Stimulated activated CD8-positive, alpha-beta memory T cell treated with anti-CD3 and anti-CD28 coated beads, Interleukin-4, amount 100 ng/mL, for 24 hours (primary cell): ENCODE results near the gene MRPL20.
"Not testable (repeated sequence)": the region's sequence is repeated elsewhere in the genome, so short reads cannot be mapped to it uniquely, and the experiment has no call there.

Source experiments
- DNase-seq: peaks from one replicate; pipeline ENCODE4 v3.0.0-alpha.2; 2020; ENCODE audit warnings: low read depth

The MRPL20 gene

GRCh38 chr1:1437033-1437903 is 30.2 kb upstream of the MRPL20 start:
- DNase-seq: no peak

GRCh38 chr1:1436630-1437032 is 29.5 kb upstream of the MRPL20 start:
- DNase-seq: no peak

GRCh38 chr1:1435911-1436629 is 29.0 kb upstream of the MRPL20 start:
- DNase-seq: no peak

GRCh38 chr1:1435106-1435903 is 28.2 kb upstream of the MRPL20 start, which contains the start of gene VWA1:
Gene VWA1, plus strand, starts transcription at chr1:1435690. Its CDS starts 59 bp downstream, at chr1:1435749.
- peak; percentile 50 for DNase-seq

GRCh38 chr1:1434824-1435105 is 27.7 kb upstream of the MRPL20 start:
- no peak for DNase-seq

- DNase-seq: no peak
Measured at GRCh38 chr1:1434131-1434823, 27.2 kb upstream of the MRPL20 start.

DNA sequence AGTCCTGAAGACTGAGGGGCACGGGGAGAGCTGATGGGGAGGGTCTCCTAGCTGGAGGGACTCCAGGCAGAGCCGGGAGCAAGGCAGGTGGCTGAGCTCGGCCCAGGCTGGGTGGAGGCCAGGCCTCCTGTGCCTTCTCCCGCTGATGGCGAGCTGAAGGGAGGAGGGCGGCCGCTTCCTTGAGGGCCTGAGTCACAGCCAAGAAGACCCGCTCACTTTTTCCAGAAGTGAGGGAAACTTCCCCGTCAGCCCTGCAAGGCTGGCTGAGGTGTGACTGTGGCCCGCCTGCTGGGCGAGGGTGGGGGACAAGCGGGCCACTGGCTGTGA is 26.7 kb upstream of the MRPL20 start:
- DNase-seq: peak; percentile 39

DNA sequence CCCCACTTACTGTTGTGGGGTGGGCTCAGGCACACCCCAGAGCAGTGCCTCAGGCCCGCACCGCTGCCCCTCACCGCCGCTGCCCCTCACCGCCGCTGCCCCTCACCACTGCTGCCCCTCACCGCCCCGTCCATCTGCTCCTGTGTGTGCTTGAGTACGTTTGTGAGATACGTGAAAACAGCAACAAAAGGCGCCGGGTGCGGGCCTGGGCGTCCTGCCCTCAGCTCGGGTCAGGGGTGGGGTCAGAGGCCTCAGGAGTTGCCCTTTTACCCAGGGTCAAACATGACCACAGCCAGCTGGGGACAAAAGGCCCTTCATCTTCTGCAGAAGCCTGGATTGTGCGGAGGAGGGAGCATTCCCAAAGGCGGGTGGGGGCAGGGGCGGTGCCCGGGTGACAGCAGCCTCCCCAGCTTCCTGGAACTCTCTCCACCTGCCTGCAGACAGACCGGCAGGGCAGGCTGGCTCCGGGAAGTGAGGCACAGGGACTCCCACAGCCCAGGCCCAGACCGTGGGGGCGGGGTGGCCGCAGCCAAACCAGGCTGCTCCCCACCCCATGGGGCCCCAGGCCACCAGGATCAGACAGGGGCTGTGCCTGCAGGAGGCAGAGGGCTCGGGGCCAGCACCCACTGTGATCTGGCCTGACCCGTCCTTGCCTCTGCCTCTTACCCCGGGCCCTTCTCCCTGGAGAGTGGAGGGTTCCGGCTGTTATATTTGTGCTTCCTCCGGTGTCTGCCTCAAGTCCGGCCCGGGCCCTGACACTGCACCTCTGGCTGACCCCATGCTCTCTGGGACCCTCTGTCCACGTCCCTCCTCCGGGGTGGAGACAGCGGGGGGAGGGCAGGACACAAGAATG is 26.1 kb upstream of the MRPL20 start:
- DNase-seq: no peak

GRCh38 chr1:1432274-1432950 is 25.3 kb upstream of the MRPL20 start:
- no peak for DNase-seq

DNA sequence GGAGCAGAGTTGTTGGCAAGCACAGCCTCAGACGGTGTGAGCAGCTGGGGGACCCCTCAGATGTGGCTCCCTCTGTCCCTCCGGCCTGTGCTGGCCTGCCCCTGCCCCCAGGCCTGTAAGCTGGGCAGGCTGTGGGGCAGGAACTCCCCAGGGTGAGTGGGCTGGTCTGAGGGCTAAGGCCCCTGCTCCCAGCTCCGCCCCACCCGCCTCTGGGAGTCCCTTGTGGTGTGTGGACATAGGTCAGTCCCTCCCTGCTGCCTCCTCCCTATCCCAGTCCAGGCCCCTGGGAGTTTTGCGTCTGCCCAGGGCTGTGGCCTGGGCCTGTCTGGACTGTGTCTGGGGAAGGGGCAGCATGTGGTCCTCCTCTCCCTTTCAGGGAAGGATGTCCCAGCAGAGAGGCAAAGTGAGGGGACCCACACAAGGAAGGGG is 24.8 kb upstream of the MRPL20 start:
- DNase-seq: no peak

DNA sequence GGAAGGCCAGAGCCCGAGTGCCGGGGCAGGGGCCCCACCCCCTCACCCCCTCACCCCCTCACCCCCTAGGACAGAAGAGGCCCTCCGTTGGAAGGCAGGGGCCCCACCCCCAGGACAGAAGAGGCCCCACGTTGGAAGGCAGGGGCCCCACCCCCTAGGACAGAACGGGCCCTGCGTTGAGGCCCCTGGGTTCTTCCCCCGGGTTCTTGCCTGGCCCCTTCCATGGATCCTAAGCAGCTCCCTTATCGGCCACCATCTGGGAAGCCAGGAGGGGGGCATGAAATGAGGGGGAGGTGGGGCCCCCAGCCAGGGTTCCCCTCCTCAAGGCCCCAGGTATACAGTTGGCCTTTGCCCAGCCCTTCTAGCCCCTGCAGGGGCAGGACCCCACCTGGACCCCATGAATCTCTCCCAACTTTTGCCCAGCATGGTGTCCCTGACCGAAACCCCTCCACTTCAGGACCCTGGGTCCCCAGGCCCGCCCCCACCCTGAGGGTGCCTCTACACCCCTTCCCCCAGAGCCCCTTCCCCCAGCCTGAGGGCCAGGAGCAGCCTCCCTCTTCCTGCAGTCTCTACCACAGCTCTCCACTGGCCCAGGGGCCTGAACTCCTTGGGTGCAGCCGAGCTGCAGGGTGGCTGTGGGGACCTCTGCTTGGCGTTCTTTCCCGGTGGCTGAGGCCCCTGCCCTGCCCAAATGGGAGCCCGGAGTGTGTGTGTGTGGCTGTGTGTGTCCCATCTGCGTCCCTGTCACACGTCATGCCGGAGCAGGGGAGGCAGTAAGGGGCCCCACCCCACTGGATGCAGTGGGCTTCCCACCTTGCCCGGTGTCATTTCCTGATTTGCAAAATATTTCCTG is 24.1 kb upstream of the MRPL20 start:
- no peak for DNase-seq

- no peak for DNase-seq
Measured at GRCh38 chr1:1430114-1430982, 23.3 kb upstream of the MRPL20 start.

- DNase-seq: no peak
Measured at GRCh38 chr1:1429671-1430073, 22.6 kb upstream of the MRPL20 start.

DNA sequence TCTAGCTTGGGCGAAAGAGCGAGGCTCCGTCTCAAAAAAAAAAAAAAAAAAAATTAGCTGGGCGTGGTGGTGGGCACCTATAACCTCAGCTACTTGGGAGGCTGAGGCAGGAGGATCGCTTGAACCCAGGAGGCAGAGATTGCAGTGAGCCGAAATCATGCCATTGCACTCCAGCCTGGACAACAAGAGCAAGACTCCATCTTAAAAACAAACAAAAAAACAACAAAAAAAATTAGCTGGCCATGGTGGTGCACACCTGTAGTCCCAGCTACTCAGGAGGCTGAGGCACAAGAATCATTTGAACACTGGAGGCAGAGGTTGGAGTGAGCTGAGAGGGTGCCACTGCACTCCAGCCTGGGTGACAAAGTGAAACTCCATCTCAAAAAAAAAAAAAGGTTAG is 21.9 kb upstream of the MRPL20 start:
- not testable (repeated sequence) for DNase-seq

DNA sequence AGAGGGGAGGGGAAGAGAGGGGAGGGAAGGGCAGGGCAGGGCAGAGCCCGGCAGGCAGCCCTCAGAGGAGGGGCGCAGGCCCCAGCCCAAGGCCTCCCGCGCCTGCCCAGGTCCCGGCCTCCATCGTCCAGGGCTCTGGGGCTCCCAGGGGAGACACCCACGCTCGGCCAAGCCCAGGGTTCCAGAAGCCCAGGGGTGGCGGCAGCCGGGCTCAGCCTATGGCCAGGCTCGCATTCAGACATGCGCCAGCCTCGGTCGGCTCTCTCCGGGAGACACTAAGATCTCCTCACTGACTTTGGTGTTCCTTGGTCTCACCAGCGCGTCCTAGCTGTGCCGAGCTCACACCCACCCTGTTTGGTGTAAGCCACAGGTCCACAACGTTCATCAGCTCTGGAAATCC is 21.1 kb upstream of the MRPL20 start:
- DNase-seq: no peak

- no peak for DNase-seq
Measured at GRCh38 chr1:1427820-1428148, 20.7 kb upstream of the MRPL20 start.

DNA sequence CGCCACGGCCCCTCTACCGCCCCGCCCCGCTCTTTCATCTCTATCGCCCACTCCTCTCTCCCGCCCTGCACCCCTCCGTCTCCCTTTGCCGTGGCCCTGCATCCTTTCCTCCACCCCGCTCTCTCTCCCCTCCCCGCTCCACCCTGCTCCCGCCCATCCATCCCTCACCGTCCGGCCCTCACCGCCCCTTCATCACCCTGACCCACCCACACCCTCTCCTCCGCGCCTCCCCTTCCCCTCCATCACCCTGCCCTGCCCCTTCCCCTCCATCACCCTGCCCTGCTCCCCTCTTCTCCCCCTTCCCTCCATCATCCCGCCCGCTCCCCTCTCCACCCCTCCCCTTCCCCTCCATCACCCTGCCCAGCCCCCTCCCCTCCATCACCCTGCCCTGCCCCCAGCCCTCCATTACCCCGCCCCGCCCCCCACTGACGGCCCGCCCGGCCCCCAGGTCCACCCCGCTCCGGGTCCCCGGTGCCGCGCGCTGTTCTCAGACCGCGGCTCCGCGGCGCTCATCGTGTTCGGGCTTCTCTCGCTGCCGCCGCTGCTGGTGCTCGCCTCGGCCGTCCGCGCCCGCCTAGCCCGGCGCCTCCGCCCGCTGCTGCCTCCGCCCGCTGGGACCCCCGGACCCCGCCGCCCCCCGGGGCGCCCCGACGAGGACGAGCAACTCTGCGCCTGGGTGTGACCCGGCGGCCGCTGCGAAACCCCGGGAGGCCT is 20.2 kb upstream of the MRPL20 start:
- DNase-seq: no peak

DNA sequence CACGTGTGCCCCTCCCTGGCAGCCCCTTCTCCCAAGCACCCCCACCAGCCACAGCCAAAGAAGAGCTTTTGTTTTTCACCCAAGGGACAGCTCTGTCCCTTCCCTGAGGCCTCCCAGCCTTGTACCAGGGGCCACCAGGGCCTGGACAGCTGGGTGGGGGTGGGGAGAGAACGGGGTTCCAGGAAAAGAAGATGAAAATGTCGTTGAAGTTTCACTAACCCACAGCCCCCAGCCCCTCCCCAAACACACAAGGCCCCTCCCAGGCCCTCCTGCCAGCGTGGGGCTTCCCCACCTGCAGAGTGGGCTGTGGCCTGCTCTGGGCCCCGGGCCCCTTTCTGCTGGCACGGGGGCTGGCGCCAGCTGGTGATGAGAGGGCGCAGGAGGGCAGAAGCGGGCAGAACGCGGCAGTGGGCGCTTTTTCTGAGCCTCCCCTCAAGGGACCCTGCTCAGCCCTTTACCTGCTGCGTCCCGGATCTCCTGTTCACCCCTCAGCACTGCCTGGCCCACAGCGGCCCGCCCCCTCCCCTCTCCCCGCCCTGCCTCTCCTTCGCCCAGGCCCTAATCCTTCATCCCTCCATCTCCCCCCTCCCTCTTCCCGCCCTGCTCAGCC is 19.5 kb upstream of the MRPL20 start:
- no peak for DNase-seq
